HG03060 (cell line): ENCODE results near the gene ACMSD.

Experiments used
- ATAC-seq: cut with Tn5 transposase; IDR thresholded peaks from one replicate; pipeline ENCODE4 v1.9.1; 2021; ENCODE audit warnings: low read depth, moderate number of reproducible peaks; ENCODE audit not compliant: unreplicated experiment

ACMSD gene

GRCh38 chr2:134936691-134937090, 98.3 kb downstream of the ACMSD start:
- no peak for ATAC-seq

- ATAC-seq, result peak; percentile 84
These were observed 105.1 kb downstream of the ACMSD start for GRCh38 chr2:134943540-134943939.

- ATAC-seq, result no peak
These were observed 106.6 kb downstream of the ACMSD start for GRCh38 chr2:134944975-134945374.

- no peak for ATAC-seq
These were observed 107.7 kb downstream of the ACMSD start for GRCh38 chr2:134946073-134946472.

- no peak for ATAC-seq
These were observed 111.7 kb downstream of the ACMSD start for GRCh38 chr2:134949981-134950708.

GRCh38 chr2:134950886-134951285, 112.5 kb downstream of the ACMSD start:
- no peak for ATAC-seq
